Stimulated activated CD4-positive, alpha-beta T cell treated with anti-CD3 and anti-CD28 coated beads, Interleukin-12 subunit alpha, Interleukin-12 subunit beta, amount 100 ng/mL, for 4 hours (primary cell): ENCODE results near the gene SSTR5.

ENCODE experiments used
- DNase-seq: peaks from one replicate; pipeline ENCODE4 v3.0.0-alpha.2; 2020

The SSTR5 gene

DNA sequence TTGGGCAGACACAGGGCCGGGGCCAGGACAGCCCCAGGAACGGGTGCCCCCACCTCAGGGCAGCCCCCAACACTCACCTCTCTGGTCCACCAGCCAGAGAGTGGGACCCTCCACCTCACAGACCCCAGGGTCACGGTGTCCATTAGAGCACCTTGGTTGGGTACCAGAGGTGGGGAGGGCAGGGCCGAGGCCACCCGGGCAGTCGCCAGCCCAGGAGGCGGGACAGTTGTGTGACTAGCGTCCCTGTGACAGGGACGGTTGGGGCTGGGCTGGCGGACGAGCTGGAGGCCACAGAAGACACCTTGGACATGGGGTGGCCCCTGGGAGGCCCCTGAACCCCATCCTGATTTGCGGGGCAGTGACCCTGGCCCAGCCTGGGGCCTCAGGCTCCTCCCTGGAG lies 35.2 kb downstream of the SSTR5 start:
- no peak for DNase-seq

DNA sequence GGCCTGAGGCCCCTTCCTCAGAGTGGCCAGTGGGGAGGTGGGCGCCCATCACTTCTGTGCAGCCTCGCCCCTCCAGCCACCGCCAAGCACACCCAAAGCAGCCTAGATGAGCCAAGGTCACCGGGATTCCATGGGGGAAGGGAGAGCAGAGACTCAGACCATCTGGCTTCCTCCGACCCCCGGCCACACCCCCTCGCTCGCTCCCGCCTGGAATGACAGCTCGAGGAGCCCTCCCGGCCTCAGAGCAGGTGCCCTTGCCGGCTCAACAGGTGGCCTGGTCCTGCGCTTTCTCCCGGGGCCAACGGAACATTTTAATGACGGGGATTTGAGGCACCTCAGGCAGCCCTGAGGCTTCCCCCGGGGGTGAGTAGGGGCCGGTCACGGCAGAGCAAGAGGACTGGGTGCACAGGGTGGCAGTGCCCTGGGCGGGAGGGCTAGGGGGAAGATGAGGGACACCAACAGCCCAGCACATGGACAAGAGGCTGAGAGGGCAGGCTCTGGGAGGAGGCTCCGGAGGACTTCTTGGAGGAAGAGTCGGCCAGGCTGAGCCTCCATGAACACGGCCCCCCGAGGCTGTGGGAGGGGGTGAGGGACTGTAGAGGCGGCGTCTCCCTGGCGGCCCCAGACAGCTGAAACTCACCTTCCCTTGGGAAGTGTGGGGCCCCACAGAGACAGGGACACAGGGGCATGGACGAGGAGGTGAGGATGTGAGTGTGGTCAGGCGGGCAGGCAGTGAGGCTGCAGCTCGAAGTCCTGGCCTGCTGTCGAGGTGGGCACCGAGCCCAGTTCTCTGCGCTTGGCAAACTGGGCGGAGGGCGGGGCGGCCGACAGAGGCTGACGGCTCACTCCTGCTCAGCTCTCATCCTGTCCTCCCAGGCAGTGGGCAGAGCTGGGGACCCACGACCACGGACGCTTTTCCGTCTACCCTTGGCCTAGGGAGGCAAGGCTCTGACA lies 36.0 kb downstream of the SSTR5 start:
- no peak for DNase-seq

DNA sequence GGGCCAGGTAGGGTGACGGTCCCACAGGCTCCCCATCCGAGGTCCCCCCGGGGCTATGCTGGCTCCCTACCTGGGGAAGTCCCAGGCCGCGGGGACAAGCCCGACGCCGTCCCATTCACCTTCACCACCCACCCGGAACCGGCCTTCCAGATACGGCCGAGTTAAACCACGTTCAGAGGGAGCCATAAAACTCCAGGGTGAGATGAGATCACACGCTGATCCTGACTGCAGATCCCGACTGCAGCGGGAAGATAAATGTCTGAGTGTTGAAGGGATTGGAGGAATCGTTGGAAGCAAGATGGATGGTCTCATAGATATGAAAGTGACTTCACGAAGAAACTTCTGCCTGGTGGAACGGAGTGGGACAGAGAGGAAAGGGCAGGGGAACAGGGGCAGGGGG lies 37.1 kb downstream of the SSTR5 start:
- no peak for DNase-seq

DNA sequence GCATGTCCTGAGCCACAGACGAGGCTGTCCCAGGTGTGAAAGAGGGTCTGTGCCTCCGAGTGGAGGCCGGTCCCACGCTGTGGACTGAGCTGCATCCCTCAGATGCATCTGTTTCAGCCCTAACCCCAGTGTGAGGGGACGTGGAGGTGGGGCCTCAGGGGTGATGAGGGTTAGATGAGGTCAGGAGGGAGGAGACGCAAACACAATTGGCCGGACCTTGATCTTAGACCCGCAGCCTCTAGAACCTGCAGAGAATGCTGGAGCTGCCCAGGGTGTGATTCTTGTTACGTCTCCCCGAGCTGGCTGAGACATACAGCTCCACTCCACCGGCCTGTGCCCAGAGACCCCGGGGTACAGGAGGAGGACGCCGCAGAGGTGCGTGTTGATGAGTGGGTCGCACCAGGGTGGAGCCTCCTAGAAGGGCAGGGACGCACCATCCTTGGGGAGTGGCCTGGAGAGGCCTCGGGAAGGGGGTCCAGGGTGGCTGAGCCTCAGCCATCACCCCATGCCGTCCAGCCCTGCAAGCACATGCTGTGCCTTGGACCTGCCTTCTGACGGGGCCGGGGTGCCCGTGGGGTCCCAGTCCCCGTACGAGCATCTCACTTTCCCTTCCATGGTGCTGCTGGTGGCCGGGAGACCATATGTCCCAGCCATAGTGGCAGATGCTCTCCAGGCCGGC lies 40.1 kb downstream of the SSTR5 start:
- no peak for DNase-seq

DNA sequence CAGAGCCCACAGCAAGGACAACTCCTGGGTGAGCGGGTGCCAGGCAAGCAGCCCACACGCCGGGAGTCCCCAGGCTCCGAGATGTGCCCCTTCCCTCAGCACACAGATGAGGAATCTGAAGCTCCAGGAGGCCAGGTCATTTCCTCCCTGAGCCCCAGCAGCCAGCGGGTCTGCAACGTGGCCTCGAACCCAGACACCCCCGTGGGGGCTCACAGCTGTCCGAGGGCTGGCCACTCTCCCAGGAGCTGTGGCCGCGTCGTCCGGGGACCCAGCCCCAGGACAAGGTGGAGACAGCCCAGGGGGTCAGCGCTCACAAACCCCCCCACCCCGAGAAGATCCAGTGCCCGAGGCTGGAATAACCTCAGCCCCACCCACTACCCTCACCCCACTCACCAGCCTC lies 40.9 kb downstream of the SSTR5 start:
- no peak for DNase-seq

DNA sequence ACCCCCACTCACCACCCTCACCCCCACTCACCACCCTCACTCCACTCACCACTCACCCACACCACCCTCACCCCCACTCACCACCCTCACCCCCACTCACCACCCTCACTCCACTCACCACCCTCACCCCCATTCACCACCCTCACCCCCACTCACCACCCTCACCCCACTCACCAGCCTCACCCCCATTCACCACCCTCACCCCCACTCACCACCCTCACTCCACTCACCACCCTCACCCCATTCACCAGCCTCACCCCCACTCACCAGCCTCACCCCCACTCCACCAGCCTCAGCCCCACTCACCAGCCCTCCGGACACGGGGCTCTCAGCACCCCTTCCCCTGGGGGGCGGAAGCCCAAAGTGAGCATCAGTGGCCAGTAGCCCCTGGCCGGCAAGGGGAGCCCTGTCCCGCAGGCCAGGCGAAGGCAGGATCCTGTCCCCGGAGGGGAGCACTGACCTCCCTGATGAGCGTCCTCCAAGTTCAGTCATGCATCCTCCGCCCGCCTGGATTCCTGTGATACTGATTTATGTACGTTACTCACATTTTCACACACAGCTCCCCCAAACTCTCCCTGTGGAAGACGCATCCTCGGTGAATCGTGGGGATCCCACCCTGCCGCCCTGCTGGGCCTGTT lies 41.5 kb downstream of the SSTR5 start:
- DNase-seq: no peak

DNA sequence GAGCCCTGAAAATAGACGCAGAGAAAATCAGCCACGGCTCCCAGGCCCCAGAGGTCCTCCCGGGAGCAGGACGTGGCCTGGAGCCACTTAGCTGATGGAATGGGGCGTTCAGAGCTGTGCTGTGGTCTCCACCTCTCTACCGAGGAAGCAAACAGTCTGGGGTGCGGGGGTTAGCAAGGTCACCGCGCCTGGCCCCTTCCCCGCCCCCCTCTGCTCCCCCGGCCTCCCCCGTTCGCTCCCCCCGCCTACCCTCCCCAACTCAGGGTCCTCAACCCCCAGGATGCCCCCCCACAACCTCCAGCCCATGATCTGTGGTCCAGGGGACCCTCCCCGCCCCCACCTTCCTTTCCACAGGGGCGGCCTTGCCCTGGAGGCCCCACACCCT lies 44.1 kb downstream of the SSTR5 start:
- no peak for DNase-seq

DNA sequence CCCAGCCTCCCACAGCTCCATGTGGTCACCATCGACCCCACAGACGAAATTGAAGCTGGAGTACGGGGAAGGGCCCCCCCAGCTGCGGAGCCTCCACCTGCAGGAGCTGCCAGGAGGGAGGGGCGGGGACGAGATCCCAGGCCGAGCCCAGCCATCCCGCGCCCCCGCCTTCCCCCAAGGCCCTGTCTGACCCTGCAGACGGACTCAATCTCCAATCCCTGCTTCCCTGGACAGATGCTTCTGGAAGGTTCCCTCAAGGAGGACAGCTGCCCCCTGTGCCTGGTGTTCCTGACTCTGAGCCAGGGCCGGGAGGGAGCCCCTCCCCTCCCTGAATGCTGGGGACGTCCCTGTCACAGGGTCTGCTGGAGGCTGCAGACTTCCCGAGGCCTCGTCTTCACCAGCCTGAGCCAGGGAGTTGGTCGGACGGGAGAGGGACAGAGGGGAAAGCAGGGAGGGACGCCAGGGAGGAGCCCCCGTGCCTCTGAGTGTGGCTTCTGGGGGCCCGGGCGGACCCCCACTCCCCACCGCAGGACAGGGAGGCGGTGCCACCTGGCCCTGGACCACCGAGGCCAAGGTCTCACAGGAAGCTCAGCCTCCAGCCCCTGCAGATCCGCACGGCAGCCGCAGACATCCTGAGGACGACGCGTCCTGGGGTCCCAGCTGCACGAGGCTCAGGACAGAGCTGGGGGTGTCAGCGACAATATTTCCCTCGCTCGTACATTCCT lies 44.8 kb downstream of the SSTR5 start:
- DNase-seq: no peak

DNA sequence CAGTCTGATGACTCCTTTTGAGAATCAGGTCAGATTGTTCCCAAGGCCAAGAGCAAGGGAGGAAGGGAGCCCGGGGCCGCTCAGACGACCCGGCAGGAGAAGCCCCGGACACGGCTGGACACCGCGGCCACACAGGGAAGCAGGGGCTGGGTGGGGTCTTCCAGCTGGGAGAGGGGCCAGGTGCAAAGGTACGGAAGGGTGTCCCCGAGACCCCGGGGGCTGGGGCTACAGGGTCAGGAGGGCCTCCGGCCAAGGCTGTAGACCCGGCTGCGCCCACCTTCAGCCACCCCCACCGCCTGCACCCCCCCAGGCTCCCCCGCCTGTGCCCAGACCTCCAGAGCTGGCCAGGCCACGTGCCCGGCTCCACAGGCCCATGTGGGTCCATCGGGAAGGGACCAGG lies 45.4 kb downstream of the SSTR5 start:
- no peak for DNase-seq

DNA sequence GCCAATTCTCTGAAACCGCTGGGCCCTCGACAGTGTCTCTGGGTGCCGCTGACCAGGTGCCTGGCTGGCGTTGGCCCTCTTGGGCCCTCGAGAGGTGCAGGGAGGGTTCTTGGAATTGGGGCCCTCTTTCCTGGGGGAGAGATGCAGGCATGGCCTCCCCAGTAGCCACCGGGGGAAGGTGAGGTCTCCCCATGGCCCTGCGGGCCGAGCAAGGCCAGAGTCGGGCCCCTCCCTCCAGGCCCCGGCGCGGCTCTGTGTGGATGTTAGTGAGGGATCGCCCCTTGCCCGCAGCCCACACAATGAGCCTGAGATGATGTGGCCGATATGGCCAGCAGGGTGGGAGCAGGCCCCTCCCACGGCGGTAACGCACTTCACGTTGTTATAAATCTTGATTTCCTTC lies 46.6 kb downstream of the SSTR5 start:
- no peak for DNase-seq

DNA sequence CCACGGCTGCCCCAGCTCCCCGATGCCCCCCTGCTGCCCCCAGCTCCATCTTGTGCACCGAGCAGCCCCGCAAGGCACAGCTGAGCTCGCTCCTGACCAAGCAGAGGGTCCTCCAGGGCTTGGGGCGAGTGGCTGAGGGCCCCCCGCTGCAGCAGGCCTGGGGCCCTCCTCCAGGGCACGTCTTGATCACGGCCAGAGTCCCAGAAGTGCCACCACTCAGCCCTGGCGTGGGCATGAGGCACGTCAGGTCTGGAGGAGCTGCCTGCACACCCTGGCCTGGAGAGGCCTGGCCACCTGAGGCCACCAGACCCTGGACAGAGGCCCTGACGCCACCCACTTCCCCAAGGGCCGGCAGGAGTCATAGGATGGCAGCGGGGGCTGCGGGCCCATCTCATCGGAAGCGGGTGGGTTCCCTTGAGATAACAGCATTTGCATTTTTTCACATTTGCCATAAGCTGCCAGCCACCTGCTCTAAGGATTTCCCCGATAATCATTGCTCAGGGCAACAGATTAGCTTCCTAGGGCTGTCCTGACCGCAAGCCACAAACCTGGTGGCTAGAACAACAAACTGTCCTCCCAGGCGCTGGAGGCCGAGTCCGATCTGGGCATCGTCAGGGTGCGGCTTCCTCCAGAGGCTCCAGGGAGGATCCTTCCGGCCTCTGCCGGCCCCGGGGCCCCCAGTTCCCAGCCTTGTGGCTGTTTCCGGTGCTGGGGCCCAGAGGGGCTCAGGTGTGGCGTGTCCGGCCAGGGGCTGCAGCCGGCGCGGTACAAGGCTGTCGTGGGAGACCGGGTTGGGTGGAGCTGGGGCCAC lies 47.4 kb downstream of the SSTR5 start:
- no peak for DNase-seq

DNA sequence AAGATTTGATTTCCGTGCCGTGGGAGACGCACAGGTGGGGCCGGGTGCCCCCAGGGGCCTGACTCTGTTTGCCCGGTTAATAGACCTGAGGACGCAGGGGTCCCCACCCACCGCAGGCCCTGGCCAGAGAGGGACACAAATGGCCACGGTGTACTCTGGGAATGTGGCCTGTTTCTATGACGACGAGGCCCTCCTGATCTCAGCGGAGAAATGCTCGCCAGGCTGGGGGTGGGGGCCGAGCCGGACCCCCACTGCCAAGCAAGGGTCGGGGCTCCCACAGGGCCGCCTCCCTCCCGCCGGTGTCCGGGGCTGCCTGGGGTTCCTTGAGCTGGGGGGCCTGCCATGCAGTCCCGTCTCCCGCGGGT lies 48.0 kb downstream of the SSTR5 start:
- DNase-seq: no peak

DNA sequence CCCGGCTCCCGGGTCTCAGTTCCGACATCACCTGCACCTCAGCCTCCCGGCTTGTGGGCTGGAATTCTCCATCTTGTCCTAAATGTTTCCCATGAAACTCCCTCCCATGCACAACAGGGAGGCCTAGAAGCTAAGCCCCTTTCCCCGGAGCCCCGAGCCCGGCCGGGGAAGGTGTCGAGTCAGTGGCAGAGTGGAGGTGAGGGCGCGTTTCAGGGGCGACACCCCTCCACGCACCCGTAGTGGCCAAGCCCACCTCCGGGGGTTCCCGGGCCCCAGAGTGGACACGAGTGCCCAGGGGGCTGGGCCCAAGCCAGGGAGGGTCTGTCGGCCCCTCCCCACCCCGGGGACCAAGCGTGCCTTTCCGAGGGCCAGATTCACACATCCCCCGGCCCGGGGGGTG lies 48.5 kb downstream of the SSTR5 start:
- no peak for DNase-seq

DNA sequence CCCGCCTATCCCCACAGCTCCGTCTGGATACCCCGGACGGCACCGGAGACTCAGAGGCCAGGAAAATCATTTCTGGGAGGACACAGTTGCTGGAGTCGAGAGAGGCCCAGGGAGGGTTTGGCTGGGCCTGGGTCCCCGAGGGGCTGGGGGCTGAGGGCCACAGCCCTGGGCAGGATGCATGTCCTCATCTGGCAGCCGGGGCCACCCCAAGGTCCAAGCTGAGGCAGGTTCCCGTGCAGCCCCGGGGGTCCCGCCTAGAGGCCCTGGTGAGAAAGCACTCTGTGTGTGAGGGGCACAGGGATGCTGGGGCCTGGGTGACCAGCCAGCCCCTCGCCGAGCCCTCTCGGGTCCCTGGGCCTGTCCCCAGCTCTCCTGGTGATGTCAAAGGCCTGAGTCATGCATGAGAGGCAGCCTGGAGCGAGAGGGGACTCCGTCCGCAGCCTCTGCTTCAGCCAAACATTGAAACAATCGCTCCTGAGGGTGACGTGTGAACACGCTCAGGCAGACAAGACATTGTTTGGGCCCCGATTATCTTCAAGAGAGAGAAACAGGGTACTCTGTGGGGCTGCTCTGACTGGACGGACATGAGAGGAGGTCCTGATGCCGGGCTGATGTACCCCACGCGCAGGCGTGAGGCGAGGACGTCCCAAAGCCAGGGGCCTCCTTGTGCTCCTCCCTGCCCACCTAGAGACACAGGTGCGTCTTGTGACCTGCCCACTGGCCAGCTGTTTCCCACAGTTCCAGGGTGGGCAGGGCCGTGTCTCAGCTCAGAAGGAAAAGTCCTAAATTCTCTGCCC lies 49.3 kb downstream of the SSTR5 start:
- no peak for DNase-seq

DNA sequence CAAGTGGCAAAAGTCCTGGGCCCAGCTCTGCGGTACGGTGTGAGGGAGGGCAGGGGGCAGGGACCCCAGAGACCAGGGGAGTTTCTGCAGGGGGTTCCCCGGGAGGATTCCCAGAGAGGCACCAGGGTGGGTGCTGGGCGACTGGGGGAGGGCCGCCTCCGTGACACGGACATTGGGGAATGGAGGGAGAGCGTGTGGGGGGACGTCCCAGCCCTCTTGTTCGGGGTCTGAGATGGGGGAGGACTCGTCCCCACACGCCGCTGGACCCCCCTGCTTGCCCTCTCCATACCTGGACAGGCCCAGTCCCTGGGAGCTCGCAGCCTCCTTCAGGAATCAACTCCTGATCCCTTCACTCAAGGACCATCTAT lies 49.8 kb downstream of the SSTR5 start:
- no peak for DNase-seq

DNA sequence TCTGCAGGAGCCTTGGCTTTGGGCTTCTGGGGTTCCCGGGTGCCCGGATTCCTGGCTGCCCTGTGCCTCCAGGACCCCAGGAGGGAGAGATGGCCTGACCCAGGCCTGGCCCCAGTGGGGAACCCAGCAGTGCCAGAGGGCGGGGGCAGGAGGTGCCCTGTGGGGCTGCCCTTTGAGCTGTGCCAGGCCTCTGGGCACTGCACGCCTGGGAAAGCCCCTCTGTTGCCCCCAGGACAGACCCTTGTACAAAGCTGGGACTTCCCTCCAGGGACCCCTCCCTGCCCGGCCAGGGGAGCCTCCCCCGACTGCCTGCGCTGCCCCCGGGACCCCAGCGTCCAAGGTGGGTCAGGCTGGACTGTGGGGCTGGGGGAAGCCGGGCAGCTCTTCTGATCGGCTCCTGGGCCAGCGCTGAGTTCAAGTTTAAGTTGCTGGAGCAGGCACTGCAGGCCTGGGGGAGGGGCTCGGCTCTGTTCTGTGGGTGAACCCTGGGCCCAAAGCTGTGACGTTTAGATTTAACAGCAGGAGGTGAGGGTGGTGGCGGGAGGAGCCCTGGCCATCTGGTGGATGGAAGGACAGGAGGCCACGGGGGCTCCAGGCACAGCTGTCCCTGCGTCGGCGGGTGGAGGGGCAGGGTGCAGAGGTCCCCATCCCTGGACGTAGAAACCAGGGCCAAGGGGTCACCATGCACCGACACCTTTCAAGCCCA lies 51.1 kb downstream of the SSTR5 start:
- no peak for DNase-seq

DNA sequence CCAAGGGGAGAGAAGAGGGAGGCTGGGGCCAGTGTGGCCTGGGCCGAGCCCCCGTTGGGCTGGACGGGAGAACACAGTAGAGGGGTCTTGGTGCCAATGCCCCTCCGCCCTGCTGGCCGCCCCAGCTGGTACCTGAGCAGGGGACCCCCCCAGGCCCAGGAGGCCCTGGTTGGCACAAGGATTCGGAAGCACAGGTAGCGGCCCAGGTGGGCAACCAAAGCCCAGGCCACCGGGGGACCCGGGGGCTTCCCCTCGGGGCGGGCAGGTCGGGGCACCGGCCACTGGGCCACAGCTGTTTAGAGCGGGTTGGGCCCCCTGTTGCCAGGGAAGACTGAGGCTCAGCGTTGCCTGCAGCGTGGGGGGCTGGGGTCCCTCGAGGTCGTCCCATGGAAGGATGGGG lies 51.7 kb downstream of the SSTR5 start:
- DNase-seq: no peak

DNA sequence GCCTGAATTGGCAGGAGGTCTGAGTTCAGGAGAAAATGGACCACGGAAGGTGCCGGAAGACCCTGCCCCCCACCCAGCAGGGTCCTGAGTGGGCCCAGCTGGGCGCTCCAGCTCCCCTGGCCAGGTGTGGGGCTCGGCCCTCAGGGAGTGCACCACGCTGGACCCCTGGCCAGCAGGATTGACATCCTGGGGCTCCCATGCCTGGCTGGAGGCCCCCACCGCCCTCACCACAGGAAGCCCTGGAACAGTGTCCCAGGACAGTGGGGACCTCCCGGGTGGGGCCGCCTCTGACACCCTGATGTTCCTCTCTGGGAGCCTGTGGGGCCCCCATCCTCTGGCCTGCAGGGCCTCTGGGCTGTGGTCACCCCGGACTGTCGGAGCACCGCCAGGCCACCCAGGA lies 52.2 kb downstream of the SSTR5 start:
- no peak for DNase-seq

DNA sequence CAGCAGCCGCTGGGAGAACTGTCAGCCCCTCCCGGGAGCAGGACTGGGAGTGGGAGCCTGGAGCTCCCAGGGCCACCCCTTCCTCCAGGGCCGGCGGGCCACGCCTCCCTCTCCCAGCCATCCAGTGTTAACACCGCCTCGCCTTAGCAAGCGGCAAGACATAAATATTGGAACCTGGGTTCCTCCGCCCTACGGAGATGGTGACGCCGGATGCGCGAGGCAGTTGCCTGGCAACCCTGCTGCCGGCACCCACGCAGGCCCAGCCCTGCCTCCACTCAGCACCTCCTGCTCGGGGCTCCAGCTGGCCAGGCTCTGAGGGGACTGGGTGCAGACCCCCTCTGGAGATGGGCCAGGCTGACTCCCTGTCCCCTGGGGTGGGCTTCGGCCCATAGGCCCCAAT lies 52.9 kb downstream of the SSTR5 start:
- DNase-seq: peak; percentile 34

DNA sequence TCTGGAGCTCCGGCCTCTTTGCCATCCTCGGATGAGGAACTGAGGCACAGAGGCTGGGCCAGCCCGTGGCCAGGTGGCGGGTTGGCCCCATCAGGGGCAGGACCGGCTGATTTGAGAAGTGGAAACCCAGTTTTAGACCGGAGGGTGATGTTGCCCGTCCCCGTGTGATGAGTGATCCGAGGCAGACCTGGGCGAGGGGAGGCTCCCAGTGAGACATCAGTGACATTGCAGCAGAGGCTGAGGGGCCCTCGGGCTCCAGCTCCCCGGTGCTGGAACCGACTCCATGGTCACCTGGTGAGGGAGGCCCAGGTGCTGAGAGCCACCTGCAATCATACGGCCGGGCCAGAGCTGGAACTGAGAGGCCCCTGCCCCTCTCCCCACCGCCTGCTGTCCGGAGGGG lies 53.5 kb downstream of the SSTR5 start:
- DNase-seq: no peak

DNA sequence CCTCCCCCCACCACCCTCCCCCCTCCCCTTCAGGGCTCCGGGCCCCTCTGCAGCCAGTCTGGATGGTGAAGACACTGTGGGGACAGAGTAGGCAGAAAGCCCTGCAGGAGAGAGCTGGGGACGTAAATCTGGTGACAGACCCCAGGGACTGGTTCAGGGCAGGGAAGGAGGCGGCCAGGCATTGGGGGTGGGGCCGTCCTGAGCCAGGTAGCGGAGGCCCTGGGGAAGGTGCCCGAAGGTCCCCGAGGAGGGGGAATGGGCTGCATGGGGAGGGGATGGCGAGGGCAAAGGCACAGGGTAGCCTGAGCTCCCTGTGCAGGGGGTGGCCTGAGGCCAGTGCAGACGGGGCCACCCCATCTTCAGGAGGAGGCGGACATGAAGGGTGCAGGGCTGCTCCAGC lies 54.0 kb downstream of the SSTR5 start:
- DNase-seq: no peak
